HG02840 (cell line): ENCODE measurements around the gene BCORL1.
A peak's percentile ranks its signal among the peaks of the same experiment; 100 is the strongest.

Experiments used
- ATAC-seq: cut with Tn5 transposase; IDR thresholded peaks from one replicate; pipeline ENCODE4 v1.9.1; 2021; ENCODE audit warnings: mild to moderate bottlenecking, moderate library complexity, moderate number of reproducible peaks; ENCODE audit not compliant: unreplicated experiment, low FRiP score

The BCORL1 gene, protein sequence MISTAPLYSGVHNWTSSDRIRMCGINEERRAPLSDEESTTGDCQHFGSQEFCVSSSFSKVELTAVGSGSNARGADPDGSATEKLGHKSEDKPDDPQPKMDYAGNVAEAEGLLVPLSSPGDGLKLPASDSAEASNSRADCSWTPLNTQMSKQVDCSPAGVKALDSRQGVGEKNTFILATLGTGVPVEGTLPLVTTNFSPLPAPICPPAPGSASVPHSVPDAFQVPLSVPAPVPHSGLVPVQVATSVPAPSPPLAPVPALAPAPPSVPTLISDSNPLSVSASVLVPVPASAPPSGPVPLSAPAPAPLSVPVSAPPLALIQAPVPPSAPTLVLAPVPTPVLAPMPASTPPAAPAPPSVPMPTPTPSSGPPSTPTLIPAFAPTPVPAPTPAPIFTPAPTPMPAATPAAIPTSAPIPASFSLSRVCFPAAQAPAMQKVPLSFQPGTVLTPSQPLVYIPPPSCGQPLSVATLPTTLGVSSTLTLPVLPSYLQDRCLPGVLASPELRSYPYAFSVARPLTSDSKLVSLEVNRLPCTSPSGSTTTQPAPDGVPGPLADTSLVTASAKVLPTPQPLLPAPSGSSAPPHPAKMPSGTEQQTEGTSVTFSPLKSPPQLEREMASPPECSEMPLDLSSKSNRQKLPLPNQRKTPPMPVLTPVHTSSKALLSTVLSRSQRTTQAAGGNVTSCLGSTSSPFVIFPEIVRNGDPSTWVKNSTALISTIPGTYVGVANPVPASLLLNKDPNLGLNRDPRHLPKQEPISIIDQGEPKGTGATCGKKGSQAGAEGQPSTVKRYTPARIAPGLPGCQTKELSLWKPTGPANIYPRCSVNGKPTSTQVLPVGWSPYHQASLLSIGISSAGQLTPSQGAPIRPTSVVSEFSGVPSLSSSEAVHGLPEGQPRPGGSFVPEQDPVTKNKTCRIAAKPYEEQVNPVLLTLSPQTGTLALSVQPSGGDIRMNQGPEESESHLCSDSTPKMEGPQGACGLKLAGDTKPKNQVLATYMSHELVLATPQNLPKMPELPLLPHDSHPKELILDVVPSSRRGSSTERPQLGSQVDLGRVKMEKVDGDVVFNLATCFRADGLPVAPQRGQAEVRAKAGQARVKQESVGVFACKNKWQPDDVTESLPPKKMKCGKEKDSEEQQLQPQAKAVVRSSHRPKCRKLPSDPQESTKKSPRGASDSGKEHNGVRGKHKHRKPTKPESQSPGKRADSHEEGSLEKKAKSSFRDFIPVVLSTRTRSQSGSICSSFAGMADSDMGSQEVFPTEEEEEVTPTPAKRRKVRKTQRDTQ (N-terminal part only)

DNA sequence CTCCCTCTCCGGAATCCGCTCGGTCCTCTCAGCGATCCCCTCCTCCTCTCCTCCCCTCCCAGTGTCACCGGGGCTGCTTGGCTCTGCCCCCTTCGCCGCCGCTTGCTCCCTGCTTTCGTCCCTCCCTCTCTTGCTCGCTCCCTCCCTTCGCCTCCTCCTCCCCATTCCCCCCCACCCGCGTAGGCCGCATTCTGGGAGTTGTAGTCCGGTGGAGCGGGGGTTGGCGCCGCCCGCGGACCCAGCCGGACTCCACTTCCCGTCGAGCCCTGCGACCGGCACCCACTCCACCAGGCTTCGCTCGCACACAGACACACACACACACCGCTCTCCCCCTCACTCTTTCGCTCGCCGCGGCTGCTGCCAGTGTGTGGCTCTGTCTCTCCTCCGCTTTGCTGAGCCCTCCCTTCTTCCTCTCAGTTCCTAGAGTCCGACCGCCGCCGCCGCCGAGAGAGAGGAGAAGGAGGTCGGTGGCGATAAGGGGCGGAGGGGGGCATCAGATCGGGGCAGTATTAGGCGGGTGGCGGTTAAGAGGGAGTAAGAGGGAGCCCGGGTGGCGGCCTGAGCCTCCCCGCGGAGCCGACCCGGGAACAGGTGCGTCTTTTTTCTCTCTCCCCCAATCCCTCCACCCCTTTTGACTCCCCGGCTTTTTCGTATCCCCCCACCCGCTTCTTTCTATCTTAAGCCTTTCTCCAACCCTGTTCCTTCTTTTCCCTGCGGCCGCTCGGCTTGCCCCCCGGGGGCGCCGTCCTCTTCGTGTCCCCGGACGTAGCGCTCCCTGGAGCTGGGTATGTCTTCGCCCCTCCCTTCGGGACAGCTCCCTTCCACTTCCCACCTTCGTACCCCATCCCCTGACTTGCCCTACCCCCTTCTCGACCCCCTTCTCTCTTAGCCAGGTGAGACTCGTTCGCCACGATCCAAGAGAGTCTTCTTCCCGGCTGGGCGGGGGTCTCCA, at the start of gene BCORL1:
BCORL1 (plus strand) TSS at position 336 of the 952 bp plus-strand sequence. CDS start 22,597 bp downstream, outside the sequence.
- peak; percentile 81 for ATAC-seq

DNA sequence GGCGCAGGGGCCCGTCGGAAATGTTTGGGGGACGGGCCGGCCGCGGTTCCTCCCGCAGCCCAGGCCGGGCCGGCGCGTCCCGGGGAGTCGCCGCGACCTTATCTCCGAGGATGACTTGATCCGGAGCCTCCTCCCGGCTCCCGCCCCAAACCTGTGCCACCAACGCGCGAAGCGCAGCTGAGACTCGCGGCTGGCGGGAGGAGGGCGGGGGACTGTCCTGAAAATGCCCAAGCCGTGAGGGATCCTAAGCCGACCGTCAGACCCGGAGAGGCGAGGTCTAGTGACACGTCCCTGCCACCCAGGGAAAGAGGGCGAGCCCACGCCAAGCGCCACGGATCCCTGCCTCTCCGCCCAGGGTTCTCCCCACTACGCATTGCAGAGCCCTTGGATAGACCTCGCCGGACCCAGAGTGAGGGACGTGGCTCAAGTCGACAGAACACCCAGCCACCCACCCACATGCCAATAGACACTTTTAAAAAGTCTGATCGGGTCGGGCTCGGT, 49.6 kb upstream of the BCORL1 start:
- ATAC-seq, result no peak

DNA sequence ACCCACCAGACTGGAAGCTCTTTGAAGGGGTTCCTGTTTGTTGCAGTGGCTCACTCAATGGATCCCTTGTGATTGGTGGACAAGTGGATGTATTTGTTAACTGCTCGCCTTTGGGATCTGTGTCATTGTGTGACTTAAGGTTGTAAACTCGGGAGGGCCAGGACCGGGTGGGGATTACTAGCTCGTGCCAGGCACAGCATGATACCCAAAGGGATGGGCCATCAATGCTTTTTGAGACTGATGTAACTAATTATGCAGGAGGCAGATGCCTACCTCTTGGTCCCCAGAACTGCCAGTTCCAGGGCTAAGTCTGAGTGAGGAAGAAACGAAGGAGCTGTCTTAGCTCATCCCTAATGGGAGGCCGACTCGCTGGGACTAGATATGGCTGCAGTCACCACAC, 48.7 kb upstream of the BCORL1 start:
- no peak for ATAC-seq

DNA sequence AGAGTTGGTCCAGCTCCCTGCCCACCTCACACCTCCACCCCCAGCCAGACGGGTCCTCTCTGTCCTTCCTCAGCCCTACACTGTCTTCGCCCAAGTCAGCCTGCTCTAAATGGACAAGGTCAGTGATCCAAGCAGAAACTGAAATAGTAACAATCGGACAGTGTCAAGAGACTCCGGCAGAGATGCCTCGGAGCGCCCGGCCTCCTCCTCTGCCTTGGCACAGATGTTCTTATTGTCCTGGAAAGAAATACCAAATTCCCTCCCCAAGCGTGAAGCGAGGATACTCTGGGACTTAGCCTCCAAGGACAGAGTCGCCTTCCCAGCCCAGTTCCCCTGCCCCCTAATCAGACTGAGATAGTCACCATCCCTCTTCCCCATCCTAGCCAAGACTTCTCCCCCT, 48.0 kb upstream of the BCORL1 start:
- no peak for ATAC-seq

DNA sequence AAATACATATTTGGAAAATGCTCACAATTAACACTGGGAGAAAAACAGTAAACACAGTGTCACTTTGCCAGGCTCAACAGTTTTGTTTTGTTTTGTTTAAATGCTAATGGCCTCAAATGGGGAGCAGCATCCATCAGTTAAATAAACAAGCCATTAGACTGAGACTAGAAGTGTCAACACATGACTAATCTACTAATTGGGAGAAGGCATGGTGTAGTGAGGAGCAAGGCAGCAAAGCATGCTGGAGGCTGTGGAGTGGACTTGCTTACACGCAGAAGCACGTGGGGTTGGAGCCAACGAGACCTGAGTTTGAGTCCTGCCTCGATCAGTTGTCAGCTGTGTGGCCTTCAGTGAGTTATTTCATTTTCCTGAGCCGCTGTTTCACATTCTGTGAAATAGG, 47.5 kb upstream of the BCORL1 start:
- ATAC-seq, result no peak

DNA sequence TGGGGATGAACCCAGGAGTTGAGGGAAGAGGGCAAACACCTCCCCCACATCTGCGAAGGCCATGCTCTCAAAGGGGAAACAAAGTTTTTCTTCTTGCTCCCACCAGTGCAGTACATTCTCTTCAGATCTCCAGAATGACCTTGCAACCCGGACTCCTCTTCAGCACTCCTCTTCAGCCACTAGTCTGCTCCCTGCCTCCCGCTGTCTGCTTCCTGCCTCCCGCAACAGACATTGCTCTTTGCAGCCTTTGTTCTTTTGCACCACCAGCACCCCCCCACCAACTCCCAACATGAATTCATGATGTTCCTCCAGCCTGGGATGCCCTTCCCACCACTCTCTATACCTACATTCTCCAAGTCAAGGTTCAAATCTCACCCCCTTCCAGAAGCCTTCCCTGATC, 44.4 kb upstream of the BCORL1 start:
- no peak for ATAC-seq

DNA sequence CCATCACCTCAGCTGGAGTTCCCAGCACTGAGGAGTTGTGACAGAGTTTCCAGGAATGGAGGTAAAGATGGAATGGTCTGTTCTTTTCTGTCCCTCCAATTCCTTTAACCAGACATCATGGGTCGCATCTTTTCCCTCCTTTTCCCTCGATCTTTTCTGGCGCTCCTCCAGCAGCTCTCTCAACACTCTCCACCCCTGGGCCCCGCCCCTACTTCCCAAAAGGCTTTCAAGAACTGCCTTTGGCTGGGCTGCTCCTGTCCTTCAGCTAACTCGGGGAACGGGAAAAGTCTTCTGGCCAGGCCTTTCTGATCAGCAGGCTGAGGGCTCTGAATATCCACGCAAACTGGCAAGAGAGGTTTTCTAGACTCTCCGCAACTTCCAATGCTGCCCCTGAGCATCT, 42.4 kb upstream of the BCORL1 start:
- ATAC-seq, result no peak

DNA sequence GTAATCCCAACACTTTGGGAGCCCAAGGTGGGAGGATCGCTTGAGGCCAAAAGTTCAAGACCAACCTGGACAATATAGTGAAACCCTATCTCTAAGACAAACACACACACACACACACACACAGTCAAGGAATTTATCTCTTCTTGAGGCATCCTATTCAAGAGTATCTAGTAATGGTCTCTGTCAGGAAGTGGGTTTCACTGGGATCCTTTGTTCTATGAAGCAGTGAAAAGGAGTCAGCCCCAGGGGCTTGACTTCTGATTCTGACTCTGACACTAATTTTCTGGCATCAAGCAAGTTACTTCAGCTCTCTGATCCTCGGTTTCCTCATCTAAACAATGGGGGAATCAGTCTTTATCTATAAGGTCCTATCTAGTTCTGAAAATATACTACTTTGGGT, 41.7 kb upstream of the BCORL1 start:
- no peak for ATAC-seq

DNA sequence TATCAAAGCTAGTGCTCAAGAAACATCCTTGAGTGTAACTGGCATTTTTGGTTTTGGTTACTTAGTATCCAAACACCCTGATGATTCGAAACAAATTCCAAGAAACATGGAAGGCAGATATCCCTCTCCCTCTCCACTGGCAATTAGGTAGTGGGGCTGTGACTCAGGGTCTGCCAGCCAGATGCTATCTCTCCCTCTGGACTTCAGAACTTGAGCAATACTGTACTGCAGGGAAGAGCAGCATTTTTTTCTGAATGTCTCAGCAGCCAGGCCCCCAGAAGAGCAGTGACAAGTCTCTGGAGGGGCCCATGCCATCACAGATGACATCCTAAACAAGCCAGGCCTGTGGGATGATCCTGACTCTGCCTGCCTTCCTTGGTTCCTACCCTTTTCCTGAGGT, 37.3 kb upstream of the BCORL1 start:
- ATAC-seq, result no peak

DNA sequence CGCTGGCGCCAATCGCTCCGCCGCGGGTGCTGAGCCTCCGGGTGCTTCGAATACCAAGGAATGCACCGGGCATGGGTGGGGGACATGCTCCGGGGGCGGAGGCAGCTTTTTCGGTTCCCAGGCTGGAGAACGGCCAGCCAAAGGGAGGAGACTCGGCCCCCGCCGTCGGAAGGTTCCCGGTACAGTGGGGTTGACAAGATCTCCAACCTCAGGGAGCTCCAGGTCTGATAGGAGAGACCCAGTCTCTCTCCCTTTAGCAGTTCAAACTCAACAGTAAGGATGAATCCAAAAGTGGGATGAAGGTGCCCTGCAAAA, 29.1 kb upstream of the BCORL1 start:
- ATAC-seq, result no peak

DNA sequence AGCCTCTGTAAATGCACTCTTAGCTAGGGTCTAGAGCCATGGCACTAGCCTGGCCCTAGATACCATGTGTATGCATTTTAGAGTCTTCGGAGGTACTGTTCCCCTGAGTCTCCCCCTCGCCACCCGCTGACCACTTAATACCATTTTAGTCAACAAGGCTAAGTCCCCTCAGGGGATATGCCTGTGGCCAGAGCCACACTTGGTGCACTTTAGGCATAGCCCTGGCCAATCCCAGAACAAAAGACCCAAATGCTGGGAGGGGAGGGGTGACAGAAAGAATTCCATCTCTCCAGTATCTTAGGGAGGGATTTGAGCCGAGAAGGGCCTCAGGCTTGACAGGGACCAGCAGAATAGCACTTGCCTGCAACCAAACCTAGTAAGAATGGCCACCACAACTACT, 28.6 kb upstream of the BCORL1 start:
- no peak for ATAC-seq

DNA sequence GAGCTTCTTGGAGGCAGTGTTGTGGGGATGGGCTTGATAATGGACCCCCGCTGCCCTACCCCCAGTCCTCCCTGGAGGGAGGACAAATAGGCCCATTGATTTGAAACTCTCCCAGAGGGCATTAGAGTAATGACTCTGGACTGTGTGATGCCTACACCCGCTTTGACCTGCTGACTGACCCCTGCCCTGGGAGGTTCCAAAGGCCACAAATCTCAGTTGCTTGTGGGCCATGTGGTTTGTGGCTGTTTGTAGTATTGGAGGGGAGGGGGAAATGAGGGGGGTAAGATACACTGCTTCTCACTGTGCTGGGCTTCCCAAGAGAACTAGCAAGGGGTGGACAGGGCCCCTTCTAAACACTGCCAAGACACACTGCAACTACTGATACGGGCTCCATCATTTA, 27.6 kb upstream of the BCORL1 start:
- ATAC-seq, result no peak

DNA sequence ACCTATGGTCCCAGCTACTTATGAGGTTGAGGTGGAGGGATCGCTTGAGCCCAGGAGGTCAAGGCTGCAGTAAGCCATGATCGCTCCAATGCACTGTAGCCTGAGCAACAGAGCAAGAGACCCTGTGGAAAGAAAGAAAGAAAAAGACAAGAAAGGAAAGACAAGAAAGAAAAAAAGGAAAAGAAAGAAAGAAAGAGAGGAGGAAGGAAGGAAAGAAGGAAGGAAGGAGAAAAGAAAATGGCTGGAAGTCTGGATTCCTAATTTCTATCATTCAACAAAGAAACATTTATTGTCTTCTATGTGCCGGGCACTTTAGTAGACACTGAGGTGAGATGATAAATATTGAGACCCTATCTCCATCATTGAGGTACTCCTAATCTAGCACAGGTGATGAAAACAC, 26.8 kb upstream of the BCORL1 start:
- ATAC-seq, result no peak

DNA sequence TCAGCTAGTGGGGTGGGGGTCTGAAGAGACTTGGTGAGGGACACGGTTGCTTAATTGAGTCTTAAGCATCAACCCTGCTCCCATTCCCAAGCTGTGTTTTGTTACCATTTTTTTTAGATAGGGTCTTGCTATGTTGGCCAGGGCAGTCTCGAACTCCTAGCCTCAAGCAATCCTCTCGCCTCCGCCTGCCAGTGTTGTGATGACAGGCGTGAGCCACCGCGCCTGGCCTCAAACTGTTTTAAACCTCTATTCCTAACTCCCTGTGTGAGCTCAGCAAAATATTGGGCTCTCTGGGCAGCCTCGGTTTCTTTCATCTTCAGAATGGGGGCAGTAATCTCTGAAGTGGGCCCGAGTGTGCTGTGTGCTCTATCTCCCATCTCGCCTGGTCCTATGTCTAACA, 26.3 kb upstream of the BCORL1 start:
- no peak for ATAC-seq

DNA sequence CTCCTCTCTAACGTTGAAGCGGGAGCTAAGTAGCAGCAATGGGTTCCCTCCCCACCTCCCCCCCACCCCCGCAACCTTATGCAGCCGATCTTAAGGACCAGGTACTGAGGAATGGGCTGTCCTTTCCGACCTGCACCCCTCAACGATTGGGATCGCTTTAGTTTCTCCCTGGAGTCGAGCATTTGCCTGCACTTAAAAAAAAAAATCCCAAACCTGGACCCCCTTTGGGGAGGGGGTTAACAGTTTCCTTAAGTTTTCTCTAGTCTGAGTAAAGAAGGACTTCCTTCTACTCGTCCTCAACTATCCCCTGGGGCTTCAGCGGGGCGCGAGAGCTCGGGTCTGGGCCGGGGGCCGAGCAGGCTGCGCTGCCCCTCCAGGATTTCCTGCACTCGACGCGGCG, 25.7 kb upstream of the BCORL1 start:
- no peak for ATAC-seq

DNA sequence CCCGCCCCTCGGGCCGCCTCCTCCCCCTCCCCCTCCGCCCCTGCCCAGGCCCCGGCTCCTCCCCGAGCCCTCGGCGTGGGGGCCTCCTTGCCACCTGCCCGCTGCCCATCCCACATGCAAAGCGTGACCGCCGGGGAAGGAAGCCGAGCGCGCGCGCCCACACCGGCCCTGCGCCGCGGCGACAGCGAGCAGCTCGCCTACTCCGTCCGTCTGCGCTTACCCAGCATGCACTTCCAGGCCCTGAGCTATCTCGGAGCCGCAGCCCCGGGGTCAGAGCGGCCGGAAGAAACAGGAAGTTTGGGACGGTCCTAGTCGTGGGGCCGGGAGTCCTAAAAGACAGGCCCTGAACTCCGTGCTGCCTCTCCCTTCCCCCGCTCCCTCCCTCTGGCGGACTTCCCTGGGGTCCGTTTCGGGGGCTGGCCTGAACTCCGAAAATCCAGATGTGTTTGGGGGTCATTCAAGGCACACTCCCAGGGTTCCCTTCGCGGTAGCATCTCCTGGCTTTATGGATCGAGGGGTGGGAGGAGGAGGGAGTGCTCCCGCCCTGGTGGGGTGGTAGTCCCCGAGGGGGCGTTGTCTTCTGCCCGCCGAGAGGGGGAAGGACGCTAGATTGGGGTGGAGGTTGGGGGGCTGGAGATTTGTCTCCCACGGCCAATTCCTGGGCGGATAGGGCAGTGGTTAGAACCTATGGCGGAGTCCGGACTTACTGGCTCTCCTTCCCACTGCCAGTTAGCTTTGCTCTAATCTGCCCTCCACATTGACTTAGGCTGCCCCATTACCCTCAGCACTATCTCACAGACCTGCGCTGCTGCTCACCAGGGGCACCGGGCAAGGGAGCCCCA, 25.0 kb upstream of the BCORL1 start:
- peak; percentile 58 for ATAC-seq

DNA sequence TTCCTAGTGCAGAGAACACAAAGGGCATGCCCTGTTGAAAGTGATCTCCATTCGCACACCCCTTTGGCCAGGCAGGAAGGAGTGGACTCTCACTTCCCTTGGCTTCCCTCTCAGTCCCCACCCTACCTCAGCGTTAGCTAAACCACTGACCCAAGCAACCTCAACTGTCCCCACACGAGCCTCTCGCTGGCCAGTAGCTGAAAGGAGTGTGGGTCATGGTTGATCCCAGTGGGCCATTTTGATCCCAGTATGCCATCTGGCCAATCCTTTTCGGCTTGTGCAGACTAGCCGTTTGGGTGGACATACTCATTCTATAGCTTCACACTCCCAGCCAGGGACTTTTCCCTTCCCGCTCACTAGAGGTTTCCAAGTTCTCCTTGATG, 24.4 kb upstream of the BCORL1 start:
- no peak for ATAC-seq

DNA sequence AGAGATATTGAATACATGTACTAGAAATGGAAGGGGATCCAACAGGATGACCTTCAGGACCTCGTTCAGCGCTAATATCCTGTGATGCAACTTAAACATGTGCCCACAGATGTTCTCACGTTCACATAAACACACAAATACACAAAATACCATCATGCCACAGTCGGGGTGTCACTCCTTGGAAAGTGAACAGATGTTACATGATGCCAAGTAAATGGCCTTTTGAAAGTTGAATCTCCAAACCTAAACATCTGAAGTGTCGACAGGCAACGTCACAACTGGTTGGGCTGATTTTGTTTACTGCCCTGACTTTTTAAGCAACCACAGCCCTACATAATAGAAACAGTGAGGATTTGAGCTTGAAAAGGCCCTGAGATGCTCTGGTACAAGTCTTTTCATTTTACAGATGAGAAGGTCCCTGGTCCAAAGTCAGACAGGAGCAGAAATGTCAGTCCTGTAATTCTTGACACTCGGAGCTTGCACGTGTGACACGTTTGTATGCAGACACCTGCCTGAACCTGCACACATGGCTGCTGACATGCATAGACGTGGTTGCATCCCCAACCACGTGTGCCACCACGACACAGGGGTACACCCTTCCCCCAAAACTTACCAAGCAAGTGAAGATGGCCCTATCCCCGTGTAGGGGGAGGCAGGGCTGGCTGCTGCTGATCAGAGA, 23.5 kb upstream of the BCORL1 start:
- ATAC-seq, result no peak
